Gastrocnemius medialis (tissue), 4 donors: ENCODE data around the gene DPM1.

ENCODE experiments used
- CTCF ChIP-seq, 5 experiments: fragments of 450-650 bp in 3 of 5; fragments of 200-600 bp in 2 of 5; sonication (generic) in 2 of 5; IDR thresholded peaks in 4 of 5; conservative IDR thresholded peaks in 1 of 5; 1 replicate in 4 of 5; 2 replicates in 1 of 5; pipeline ENCODE4 v1.5.1; 2016 to 2019; ENCODE audit warnings: antibody characterized with exemption in 5 of 5, mild to moderate bottlenecking in 3 of 5, moderate library complexity in 3 of 5
- POLR2A ChIP-seq, 2 donors: fragments of 450-650 bp; IDR thresholded peaks; one replicate each; pipeline ENCODE4 v1.6.1; 2017; ENCODE audit warnings: antibody characterized with exemption in 2 of 2, mild to moderate bottlenecking in 2 of 2, moderate library complexity in 2 of 2

- TF ChIP-seq CTCF (IDR thresholded peaks at IDR 0.05 in 4 of 5, conservative IDR thresholded peaks at IDR 0.05 in 1 of 5) (no peak), POLR2A (IDR thresholded peaks at IDR 0.05) (no peak)
Observed at GRCh38 chr20:50901301-50901700, 57.0 kb downstream of the DPM1 start.
